HG02870 (cell line): ENCODE measurements around the gene SF3B4.
A peak's percentile ranks its signal among the peaks of the same experiment; 100 is the strongest.

ENCODE experiments used
- ATAC-seq: cut with Tn5 transposase; IDR thresholded peaks from one replicate; pipeline ENCODE4 v1.9.1; 2021; ENCODE audit warnings: mild to moderate bottlenecking, moderate library complexity; ENCODE audit not compliant: unreplicated experiment

SF3B4 gene

GRCh38 chr1:149933208-149933607 lies 5.6 kb upstream of the SF3B4 start:
- ATAC-seq: no peak

GRCh38 chr1:149932474-149932873 lies 4.9 kb upstream of the SF3B4 start:
- no peak for ATAC-seq

- ATAC-seq: no peak
Measured at GRCh38 chr1:149931212-149931790, 3.7 kb upstream of the SF3B4 start.

- no peak for ATAC-seq
Measured at GRCh38 chr1:149929856-149930255, 2.3 kb upstream of the SF3B4 start.

GRCh38 chr1:149928401-149928724 lies 760 bp upstream of the SF3B4 start:
- no peak for ATAC-seq

GRCh38 chr1:149927056-149927562 lies 494 bp downstream of the SF3B4 start:
- ATAC-seq: no peak

GRCh38 chr1:149926296-149926695 lies 1.3 kb downstream of the SF3B4 start:
- ATAC-seq: no peak

GRCh38 chr1:149925751-149926150 lies 1.9 kb downstream of the SF3B4 start:
- no peak for ATAC-seq

GRCh38 chr1:149925345-149925744 lies 2.3 kb downstream of the SF3B4 start:
- ATAC-seq: no peak

- no peak for ATAC-seq
Measured at GRCh38 chr1:149923626-149924025, 4.0 kb downstream of the SF3B4 start.

- no peak for ATAC-seq
Measured at GRCh38 chr1:149917571-149918144, 9.9 kb downstream of the SF3B4 start, which contains the start of gene SV2A. TSS of gene SV2A (minus strand) at chr1:149917844. CDS start at chr1:149913840, 4,004 bp downstream.

GRCh38 chr1:149916898-149917252 lies 10.7 kb downstream of the SF3B4 start:
- ATAC-seq: no peak

- no peak for ATAC-seq
Measured at GRCh38 chr1:149916193-149916897, 11.3 kb downstream of the SF3B4 start.

GRCh38 chr1:149915429-149916192 lies 12.0 kb downstream of the SF3B4 start:
- ATAC-seq: no peak

GRCh38 chr1:149914545-149914944 lies 13.1 kb downstream of the SF3B4 start:
- ATAC-seq: no peak

GRCh38 chr1:149906570-149907075 lies 21.0 kb downstream of the SF3B4 start:
- no peak for ATAC-seq

- no peak for ATAC-seq
Measured at GRCh38 chr1:149903836-149904491, 23.6 kb downstream of the SF3B4 start.

- peak; percentile 95 for ATAC-seq
Measured at GRCh38 chr1:149899460-149900284, 27.9 kb downstream of the SF3B4 start, which contains the start of gene BOLA1. TSS of gene BOLA1 (plus strand) at chr1:149899568. CDS start at chr1:149900060, 492 bp downstream.

- no peak for ATAC-seq
Measured at GRCh38 chr1:149896575-149896974, 31.0 kb downstream of the SF3B4 start.

GRCh38 chr1:149888999-149889289 lies 38.7 kb downstream of the SF3B4 start:
- no peak for ATAC-seq
